T-cell (primary cell): ENCODE results near the gene FIZ1. TPM values are rescaled to one million over a fixed set of nuclear protein-coding genes. Genes with fewer than 3 reads are reported as not detected.

ENCODE experiments used
- ATAC-seq, 4 experiments: fragments of 200-7000 bp in 3 of 4; fragments of 150-1000 bp in 1 of 4; cut with Tn5 transposase; replicated peaks in 1 of 4; 1 replicate in 3 of 4; 2 replicates in 1 of 4; pipeline ENCODE4 v1.10.0; 2021; ENCODE audit warnings: moderate library complexity in 3 of 4, mild to moderate bottlenecking in 2 of 4, moderate number of reproducible peaks in 1 of 4
- CTCF ChIA-PET, 2 donors: fragments of 300-600 bp; sonication (Branson Sonifier 250); formaldehyde crosslinking; loops; one replicate each; lab custom pipeline; 2022; ENCODE audit warnings: antibody characterized with exemption in 2 of 2; lab: Charles Lee
- POLR2A ChIA-PET, 2 donors: fragments of 300-600 bp; sonication (Branson Sonifier 250); formaldehyde crosslinking; loops; one replicate each; lab custom pipeline; 2022; ENCODE audit warnings: antibody characterized with exemption in 2 of 2; lab: Charles Lee
- DNase-seq, 35 experiments: peaks; one replicate each; pipeline versions ENCODE4 v3.0.0 to v3.0.0-alpha.2; 2013 to 2023
- H3K27ac ChIP-seq: one replicate; pipeline ENCODE4 v1.5.1; 2013; ENCODE audit warnings: low read length
- H3K27me3 ChIP-seq, 2 experiments: replicated peaks in 1 of 2; 1 replicate in 1 of 2; 2 replicates in 1 of 2; pipeline versions ENCODE4 v1.6.1 to v1.7.0; 2013; ENCODE audit warnings: low read length in 1 of 2, mixed read lengths in 1 of 2; ENCODE audit not compliant: control insufficient read depth in 2 of 2, insufficient read depth in 2 of 2; ENCODE audit errors: extremely low read depth in 1 of 2
- H3K36me3 ChIP-seq, 2 donors: 1 replicate in 1 of 2; 2 replicates in 1 of 2; pipeline versions ENCODE4 v1.6.1 to v1.7.0; 2013; ENCODE audit warnings: low read length in 1 of 2; ENCODE audit not compliant: control insufficient read depth in 2 of 2, insufficient read depth in 1 of 2; ENCODE audit errors: extremely low read depth in 1 of 2
- H3K4me1 ChIP-seq, 2 experiments: 1 replicate in 1 of 2; 2 replicates in 1 of 2; pipeline versions ENCODE4 v1.6.1 to v1.7.0; 2013; ENCODE audit warnings: low read length in 2 of 2, mixed read lengths in 1 of 2; ENCODE audit not compliant: insufficient read depth in 2 of 2, control insufficient read depth in 1 of 2; ENCODE audit errors: extremely low read depth in 1 of 2
- H3K4me3 ChIP-seq, 2 donors: 1 replicate in 1 of 2; 2 replicates in 1 of 2; pipeline versions ENCODE4 v1.5.1 to v1.7.0; 2013; ENCODE audit warnings: mild to moderate bottlenecking in 2 of 2, low read length in 1 of 2, moderate library complexity in 1 of 2; ENCODE audit not compliant: control insufficient read depth in 1 of 2; ENCODE audit errors: extremely low read depth in 1 of 2
- H3K9me3 ChIP-seq: 2 replicates; pipeline ENCODE4 v1.7.0; 2013
- H3K27ac Mint-ChIP-seq, 2 donors: one replicate each; pipeline ENCODE4 v1.8.0; 2020 to 2021; ENCODE audit warnings: mild to moderate bottlenecking in 2 of 2, mixed read lengths in 2 of 2
- H3K27me3 Mint-ChIP-seq, 2 donors: one replicate each; pipeline ENCODE4 v1.8.0; 2021 to 2022; ENCODE audit warnings: mixed read lengths in 2 of 2
- H3K36me3 Mint-ChIP-seq: one replicate; pipeline ENCODE4 v1.8.0; 2021; ENCODE audit warnings: mixed read lengths
- H3K4me1 Mint-ChIP-seq, 3 donors: one replicate each; pipeline ENCODE4 v1.8.0; 2020 to 2022; ENCODE audit warnings: mixed read lengths in 3 of 3, mild to moderate bottlenecking in 1 of 3
- H3K4me3 Mint-ChIP-seq, 3 donors: one replicate each; pipeline ENCODE4 v1.8.0; 2020 to 2022; ENCODE audit warnings: mild to moderate bottlenecking in 3 of 3, mixed read lengths in 3 of 3, moderate library complexity in 3 of 3
- H3K9me3 Mint-ChIP-seq, 3 donors: one replicate each; pipeline ENCODE4 v1.8.0; 2020 to 2022; ENCODE audit warnings: mixed read lengths in 3 of 3
- WGBS: methylation state at CpG from one replicate; pipeline ENCODE4 v1.1.5; 2013; ENCODE audit warnings: missing lambda C conversion rate; ENCODE audit not compliant: insufficient coverage; 5-methylcytosine and 5-hydroxymethylcytosine counted together
- total RNA-seq, 35 experiments: library from RNA in 6 of 35; stranded (reverse) in 6 of 35; fragments of 120-200 nt in 1 of 35; gene quantifications; one replicate each; pipeline versions ENCODE4 v1.2.1 to v1.2.4 and lab custom pipeline; 2013 to 2026

The FIZ1 gene
- total RNA-seq, 5 donors from 2014 or later (not counting 1 experiment from before 2014, with no cell fraction given): 9.8 to 27.7 (median 19.0) TPM

GRCh38 chr19:55625004-55625326 is 25.6 kb upstream of the FIZ1 start:
- H3K4me3 ChIP-seq: peak overlapping the region; percentile 52 to 58
- POLR2A ChIA-PET: interaction anchor here (0.6 to 1.7 kb wide), 7 partner anchors 19 to 163 kb away, joined by 3 to 13 read pairs (median 5); partner anchors contain the start of genes FIZ1 (in 2 of the 2), ISOC2 (in 1 of the 2), ZNF524 (in 1 of the 2) and ZNF628 (in 1 of the 2)
- peaks cover 48 to 53% (median 51%) of the 10 kb centered on the region in 3 donors for H3K4me1 Mint-ChIP-seq

DNA sequence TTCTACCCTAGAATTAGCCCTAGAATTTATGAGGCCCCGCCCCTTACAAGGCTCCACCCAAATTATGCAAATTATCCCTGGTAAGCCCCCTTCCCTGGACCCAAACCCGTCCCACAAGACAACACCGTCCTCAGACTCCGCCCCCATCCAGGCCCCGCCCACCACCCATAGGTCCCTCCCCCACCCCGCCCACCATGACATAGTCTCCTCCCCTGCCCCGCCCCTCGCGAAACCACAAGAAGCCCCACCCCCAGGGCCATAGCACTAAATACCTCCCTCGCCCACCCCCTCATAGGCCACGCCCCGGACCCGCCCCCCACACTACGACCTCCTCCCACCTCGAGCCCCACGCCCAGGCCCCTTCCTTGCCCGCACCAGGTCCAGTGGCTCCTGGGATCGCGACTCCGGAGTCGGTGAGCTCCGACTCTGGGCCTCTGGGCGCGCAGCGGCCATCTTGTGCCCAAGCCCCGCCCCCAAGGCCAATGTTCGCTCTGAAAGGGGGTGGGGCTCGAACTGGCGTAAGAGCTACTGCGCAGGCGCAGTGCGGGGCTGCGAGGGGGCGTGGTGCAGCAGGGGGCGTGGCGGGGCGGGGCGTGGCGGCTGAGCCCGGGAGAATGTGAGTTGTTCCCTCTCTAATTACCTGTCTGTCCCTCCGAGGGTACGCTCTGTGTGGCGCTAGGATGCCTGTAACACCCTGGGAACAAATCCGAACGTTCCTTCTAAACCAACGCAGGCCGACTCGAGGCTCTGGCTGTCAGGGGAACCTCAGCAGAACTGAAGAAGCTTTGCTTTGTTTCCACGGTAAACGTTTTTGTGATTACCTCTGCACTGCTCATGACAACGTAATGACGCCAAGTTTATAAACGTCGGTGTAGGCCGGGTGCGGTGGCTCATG is 25.0 kb upstream of the FIZ1 start, which contains the start of gene ZNF784:
ZNF784 (minus strand) TSS at position 458 of the 895 bp plus-strand sequence; CDS start at position 453, 5 bp downstream.
- ChIA-PET CTCF (interaction anchor here (0.5 to 4.4 kb wide), 15 partner anchors 9 to 453 kb away, joined by 3 to 42 read pairs (median 5); partner anchors contain the start of genes ISOC2 (in 1 of the 2), U2AF2 (in 1 of the 2), ZNF524 (in 1 of the 2) and ZNF865 (in 1 of the 2)), POLR2A (interaction anchor here (0.6 to 1.7 kb wide), 10 partner anchors 9 to 163 kb away, joined by 3 to 14 read pairs (median 6); partner anchors contain the start of genes FIZ1 (in 2 of the 2), ISOC2 (in 1 of the 2), ZNF524 (in 1 of the 2) and ZNF628 (in 1 of the 2))
- Histone ChIP-seq H3K9me3 (no peaks in the 10 kb centered on the region), H3K27me3 (peaks cover 0 to 3% of the 10 kb centered on the region in 2 experiments), H3K4me3 (peak within 1 kb of the TSS; percentile 52 to 58), H3K36me3 (peaks cover 0 to 3% of the 10 kb centered on the region in 2 donors), H3K4me1 (peaks cover 30 to 44% of the 10 kb centered on the region in 2 experiments), H3K27ac (peak within 1 kb of the TSS; percentile 88)
- H3K36me3 Mint-ChIP-seq: peaks cover 3% of the 10 kb centered on the region
- ATAC-seq (peak; percentile 68 to 86 (median 78)), DNase-seq (peak; percentile 85 to 97 (median 91))
- peak within 1 kb of the TSS; percentile 94 to 95 for H3K27ac Mint-ChIP-seq
- H3K4me1 Mint-ChIP-seq: peaks cover 54 to 58% (median 55%) of the 10 kb centered on the region in 3 donors
- H3K4me3 Mint-ChIP-seq: peak within 1 kb of the TSS; percentile 84 to 87 (median 86)
- WGBS: under 1% methylated on average over 45 of the region's 56 CpGs
- no peaks in the 10 kb centered on the region for H3K27me3 Mint-ChIP-seq
- H3K9me3 Mint-ChIP-seq: no peaks in the 10 kb centered on the region

More at GRCh38 chr19:55625004-55625326, 25.6 kb upstream of the FIZ1 start:
- H3K27ac Mint-ChIP-seq: peak overlapping the region; percentile 94 to 95
- H3K27ac ChIP-seq: peak overlapping the region; percentile 88
- CTCF ChIA-PET: interaction anchor here in 1 of 2 donors (0.6 to 4.4 kb wide), 10 partner anchors 8 to 163 kb away, joined by 3 to 42 read pairs (median 5); partner anchors contain the start of genes ISOC2, U2AF2, ZNF524 and ZNF865
- DNase-seq (peak in 1 of 35 experiments; percentile 41), ATAC-seq (no peak)
- peaks cover 0 to 3% of the 10 kb centered on the region in 2 experiments for H3K27me3 ChIP-seq
- H3K9me3 Mint-ChIP-seq: no peaks in the 10 kb centered on the region
- H3K36me3 ChIP-seq: peaks cover 0 to 3% of the 10 kb centered on the region in 2 donors
- H3K4me3 Mint-ChIP-seq: peak overlapping the region; percentile 84 to 87 (median 86)
- H3K4me1 ChIP-seq: peaks cover 30 to 44% of the 10 kb centered on the region in 2 experiments
- H3K27me3 Mint-ChIP-seq: no peaks in the 10 kb centered on the region
- H3K9me3 ChIP-seq: no peaks in the 10 kb centered on the region
- WGBS: 45% methylated on average over 7 of the region's 11 CpGs
- H3K36me3 Mint-ChIP-seq: peaks cover 3% of the 10 kb centered on the region

- Mint-ChIP-seq H3K36me3 (peaks cover 3% of the 10 kb centered on the region), H3K27ac (peak overlapping the region; percentile 94 to 95), H3K9me3 (no peaks in the 10 kb centered on the region), H3K4me1 (peaks cover 54 to 59% (median 57%) of the 10 kb centered on the region in 3 donors), H3K4me3 (peak overlapping the region in 2 of 3 donors; percentile 84 to 87), H3K27me3 (no peaks in the 10 kb centered on the region)
- H3K36me3 ChIP-seq: peaks cover 0 to 3% of the 10 kb centered on the region in 2 donors
- H3K27me3 ChIP-seq: no peaks in the 10 kb centered on the region
- ChIA-PET CTCF (interaction anchor here (0.5 to 4.4 kb wide), 6 partner anchors 8 to 120 kb away, joined by 4 to 42 read pairs (median 8); partner anchors contain the start of gene ZNF865 (in 1 of the 2)), POLR2A (interaction anchor here in 1 of 2 donors (1.5 kb wide), 1 partner anchor 147 kb away, joined by 13 read pairs; the partner anchor contains the start of gene ZNF628)
- H3K9me3 ChIP-seq: no peaks in the 10 kb centered on the region
- ATAC-seq: no peak
- H3K27ac ChIP-seq: peak overlapping the region; percentile 33
- DNase-seq: no peak
- peaks cover 30 to 44% of the 10 kb centered on the region in 2 experiments for H3K4me1 ChIP-seq
- H3K4me3 ChIP-seq: no peak overlapping the region
- WGBS: 97% methylated on average over 5 of the region's 7 CpGs
These were observed 24.2 kb upstream of the FIZ1 start for GRCh38 chr19:55623561-55623960.

DNA sequence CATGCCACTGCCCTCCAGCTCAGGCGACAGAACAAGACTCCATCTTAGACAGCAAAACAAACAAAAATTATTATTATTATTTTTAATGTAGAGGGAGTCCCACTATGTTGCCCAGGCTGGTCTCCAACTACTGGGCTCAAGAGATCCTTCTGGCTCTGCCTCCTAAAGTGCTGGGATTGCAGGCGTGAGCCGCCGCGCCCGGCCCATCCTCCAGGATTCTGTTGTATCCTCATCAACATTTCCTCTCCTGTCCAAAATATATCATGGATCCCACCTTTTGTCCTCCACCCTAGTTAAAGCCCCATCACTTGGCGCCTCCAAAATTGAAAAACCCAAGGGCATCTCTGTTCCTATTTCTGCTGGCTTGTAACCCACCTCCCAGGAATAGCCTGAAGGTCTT is 23.8 kb upstream of the FIZ1 start:
- Mint-ChIP-seq H3K4me3 (peak overlapping the region in 1 of 3 donors; percentile 84), H3K27ac (peak overlapping the region in 1 of 2 donors; percentile 95), H3K27me3 (no peaks in the 10 kb centered on the region), H3K36me3 (peaks cover 3% of the 10 kb centered on the region), H3K9me3 (no peaks in the 10 kb centered on the region), H3K4me1 (peaks cover 53 to 59% (median 57%) of the 10 kb centered on the region in 3 donors)
- WGBS: 98% methylated on average over 6 of the region's 7 CpGs
- POLR2A ChIA-PET: interaction anchor here in 1 of 2 donors (0.8 kb wide), 1 partner anchor 10 kb away, joined by 3 read pairs; no protein-coding TSS in a partner anchor
- CTCF ChIA-PET: interaction anchor here (0.6 to 4.4 kb wide), 4 partner anchors 9 to 71 kb away, joined by 4 to 42 read pairs (median 14); partner anchors contain the start of gene ZNF865 (in 1 of the 2)
- Histone ChIP-seq H3K27ac (no peak overlapping the region), H3K36me3 (peaks cover 0 to 3% of the 10 kb centered on the region in 2 donors), H3K9me3 (no peaks in the 10 kb centered on the region), H3K4me3 (no peak overlapping the region), H3K27me3 (no peaks in the 10 kb centered on the region), H3K4me1 (peaks cover 30 to 44% of the 10 kb centered on the region in 2 experiments)
- no peak for DNase-seq
- no peak for ATAC-seq

DNA sequence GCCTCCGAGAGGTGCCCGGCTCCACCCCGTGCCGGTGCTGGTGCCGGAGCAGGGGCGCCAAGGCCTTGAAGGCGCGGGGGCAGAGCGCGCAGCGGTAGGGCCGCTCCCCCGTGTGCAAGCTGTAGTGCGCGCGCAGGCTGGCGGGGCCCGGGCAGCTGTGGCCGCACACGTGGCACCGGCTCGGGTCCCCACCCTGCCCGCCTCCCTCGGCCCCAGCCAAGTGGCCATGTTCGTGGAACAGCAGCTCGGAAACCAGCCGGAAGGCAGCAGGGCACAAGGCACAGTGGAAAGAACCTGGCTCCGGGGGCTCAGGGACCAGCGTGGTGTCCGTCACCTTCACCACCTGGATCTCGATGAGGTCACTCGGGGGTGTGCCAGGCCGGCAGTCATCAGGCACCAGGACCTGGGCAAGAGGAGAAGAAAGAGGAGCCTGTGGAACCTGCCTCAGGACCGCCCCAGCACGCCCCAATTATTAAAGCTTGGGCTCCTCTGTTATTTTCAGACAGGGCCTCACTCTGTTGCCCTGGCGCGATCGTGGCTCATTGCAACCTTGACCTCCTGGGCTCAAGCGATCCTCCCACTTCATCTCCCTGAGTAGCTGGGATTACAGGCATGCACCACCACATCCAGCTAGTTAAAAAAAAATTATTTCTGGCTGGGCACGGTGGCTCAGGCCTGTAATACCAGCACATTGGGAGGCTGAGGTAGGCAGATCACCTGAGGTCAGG is 23.1 kb upstream of the FIZ1 start:
- ATAC-seq (no peak), DNase-seq (no peak)
- Mint-ChIP-seq H3K9me3 (no peaks in the 10 kb centered on the region), H3K27me3 (no peaks in the 10 kb centered on the region), H3K4me1 (peaks cover 50 to 55% (median 54%) of the 10 kb centered on the region in 3 donors), H3K36me3 (peaks cover 7% of the 10 kb centered on the region), H3K27ac (no peak overlapping the region), H3K4me3 (no peak overlapping the region)
- ChIA-PET CTCF (no interaction called here), POLR2A (interaction anchor here in 1 of 2 donors (0.8 kb wide), 1 partner anchor 11 kb away, joined by 3 read pairs; no protein-coding TSS in a partner anchor)
- Histone ChIP-seq H3K9me3 (no peaks in the 10 kb centered on the region), H3K4me3 (no peak overlapping the region), H3K27ac (no peak overlapping the region), H3K36me3 (peaks cover 3 to 5% of the 10 kb centered on the region in 2 donors), H3K27me3 (no peaks in the 10 kb centered on the region), H3K4me1 (peaks cover 28 to 44% of the 10 kb centered on the region in 2 experiments)
- WGBS: 97% methylated on average over 23 of the region's 40 CpGs
